Stimulated activated CD8-positive, alpha-beta memory T cell treated with anti-CD3 and anti-CD28 coated beads, Interleukin-15, amount 100 ng/mL, for 1 hour (primary cell): ENCODE measurements around the gene PPTC7.
"Not testable (repeated sequence)": the region's sequence is repeated elsewhere in the genome, so short reads cannot be mapped to it uniquely, and the experiment has no call there.

ENCODE experiments used
- DNase-seq: peaks from one replicate; pipeline ENCODE4 v3.0.0-alpha.2; 2020; ENCODE audit warnings: low read depth

The PPTC7 gene

GRCh38 chr12:110585231-110585799 lies 2.2 kb upstream of the PPTC7 start:
- DNase-seq = no peak

GRCh38 chr12:110582276-110583136 lies 612 bp downstream of the PPTC7 start:
- peak; percentile 57 for DNase-seq

DNA sequence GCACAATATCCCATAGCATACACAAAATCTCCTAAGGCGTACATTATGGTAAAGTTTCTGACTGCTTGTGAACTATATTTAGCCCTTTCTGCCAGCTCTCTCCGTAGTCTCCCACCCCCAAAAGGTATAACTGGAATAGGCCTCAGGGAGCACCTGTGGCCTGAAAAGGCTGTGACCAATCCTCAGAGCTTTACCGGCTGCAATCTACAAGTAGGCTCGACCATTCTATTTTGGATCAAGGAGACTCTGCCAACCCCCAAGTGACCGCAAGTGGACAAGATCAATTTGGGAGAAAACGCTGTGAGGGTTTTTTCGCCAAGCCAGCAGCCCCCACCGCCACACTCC lies 1.2 kb downstream of the PPTC7 start:
- no peak for DNase-seq

- DNase-seq = no peak
Measured at GRCh38 chr12:110579535-110580253, 3.4 kb downstream of the PPTC7 start.

DNA sequence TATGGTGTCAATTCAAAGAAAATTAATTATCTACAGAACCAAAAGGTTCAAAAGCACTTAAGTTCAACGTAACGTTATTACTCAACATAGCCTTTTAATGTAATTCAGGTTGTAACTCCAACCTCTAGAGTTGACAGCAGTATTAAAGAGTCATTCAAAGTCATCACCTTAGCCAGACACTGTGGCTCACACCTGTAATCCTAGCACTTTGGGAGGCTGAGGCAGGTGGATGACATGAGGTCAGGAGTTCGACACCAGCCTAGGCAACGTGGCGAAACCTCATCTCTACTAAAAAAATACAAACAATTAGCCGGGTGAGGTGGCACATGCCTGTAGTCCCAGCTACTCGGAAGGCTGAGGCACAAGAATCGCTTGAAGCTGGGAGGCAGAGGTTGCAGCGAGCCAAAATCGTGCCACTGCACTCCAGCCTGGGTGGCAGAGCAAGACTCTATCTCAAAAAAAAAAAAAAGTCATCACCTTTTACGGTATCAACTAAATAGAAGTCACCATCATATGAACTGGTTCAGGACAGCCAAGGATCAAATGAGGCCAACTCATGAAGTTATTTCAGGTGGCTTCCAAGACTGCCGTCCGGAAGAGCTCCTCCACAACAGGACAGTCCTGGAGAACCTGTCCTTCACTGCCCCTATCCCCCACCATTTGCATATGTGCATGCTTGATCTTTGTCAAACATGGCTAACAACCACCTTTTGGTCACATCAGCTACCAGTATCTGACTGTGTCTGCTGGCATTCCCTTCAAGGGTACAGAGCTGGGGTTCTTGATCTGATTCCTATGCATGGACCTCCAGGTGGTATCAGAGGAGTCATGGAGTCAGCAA lies 4.2 kb downstream of the PPTC7 start:
- DNase-seq = no peak

- DNase-seq = peak; percentile 13
Measured at GRCh38 chr12:110577864-110578693, 5.0 kb downstream of the PPTC7 start.

GRCh38 chr12:110576504-110576903 lies 6.6 kb downstream of the PPTC7 start:
- no peak for DNase-seq

DNA sequence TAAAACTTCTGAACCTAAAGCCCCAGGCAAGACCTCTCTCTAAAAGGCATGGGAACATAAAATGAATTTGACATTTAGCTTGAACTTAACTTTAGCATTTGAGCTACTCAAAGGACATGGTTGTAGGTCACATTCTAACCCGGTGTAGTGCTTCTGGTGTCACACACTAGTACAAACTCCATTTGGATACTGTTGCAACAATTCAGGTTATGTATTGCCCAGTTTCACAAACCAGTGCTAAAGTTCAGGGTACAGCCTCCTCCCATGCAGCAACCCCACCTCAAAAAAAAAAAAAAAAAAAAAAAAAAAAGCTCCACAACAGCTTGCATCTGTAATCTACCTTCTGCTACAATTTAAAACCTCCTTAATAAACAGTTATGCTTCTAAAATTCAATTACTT lies 7.8 kb downstream of the PPTC7 start:
- DNase-seq = no peak

DNA sequence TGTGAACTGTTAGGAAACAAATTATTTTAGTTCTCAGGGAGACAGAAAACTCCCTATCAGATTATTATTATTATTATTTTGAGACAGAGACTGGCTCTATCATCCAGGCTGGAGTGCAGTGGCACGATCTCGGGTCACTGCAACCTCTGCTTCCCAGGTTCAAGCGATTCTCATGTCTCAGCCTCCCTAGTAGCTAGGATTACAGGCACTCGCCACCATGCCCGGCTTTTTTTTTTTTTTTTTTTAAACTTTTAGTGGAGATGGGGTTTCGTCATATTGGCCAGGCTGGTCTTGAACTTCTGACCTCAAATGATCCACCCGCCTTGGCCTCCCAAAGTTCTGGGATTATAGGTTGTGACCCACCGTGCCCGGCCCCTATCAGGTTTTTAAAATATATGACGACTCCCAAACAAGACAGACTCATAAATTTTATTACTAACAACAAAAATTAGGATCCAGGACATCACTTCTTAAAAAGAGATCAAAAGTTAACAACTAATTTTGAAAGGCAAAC lies 8.3 kb downstream of the PPTC7 start:
- not testable (repeated sequence) for DNase-seq

GRCh38 chr12:110574044-110574443 lies 9.1 kb downstream of the PPTC7 start:
- no peak for DNase-seq

GRCh38 chr12:110570798-110571197 lies 12.3 kb downstream of the PPTC7 start:
- not testable (repeated sequence) for DNase-seq

GRCh38 chr12:110569838-110570237 lies 13.3 kb downstream of the PPTC7 start:
- not testable (repeated sequence) for DNase-seq

DNA sequence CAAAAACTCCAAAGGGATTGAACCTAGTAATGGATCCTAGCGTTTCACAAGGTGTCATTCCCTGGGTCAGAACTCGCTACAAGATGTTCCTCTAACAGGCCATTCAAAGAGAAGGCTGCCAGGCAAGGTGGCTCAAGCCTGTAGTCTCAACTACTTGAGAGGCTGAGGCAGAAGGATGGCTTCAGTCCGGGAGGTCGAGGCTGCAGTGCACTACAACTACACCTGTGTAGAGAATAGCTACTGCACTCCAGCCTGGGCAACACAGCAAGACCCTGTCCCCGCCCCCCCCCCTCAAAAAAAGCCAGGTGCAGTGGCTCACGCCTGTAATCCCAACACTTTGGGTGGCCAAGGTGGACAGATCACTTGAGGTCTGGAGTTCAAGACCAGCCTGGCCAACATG lies 14.4 kb downstream of the PPTC7 start:
- no peak for DNase-seq

DNA sequence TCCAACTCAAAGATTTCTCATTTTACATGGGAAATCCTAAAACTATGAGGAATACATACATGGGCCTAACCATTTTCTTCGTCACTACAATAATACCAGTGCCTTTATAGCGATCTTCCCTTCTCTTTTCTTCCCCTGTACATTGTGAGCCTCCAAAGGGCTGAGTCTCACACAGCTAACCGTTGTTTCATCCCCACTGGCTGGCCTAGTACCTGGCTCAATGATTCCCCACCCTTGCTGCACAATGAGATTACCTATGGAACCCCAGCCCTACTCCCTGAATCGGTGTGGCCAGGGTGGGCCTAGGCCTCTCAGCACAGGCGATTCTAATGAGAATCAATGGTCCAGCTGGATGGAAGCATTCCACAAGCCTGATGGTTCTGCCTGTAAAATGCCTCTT lies 16.1 kb downstream of the PPTC7 start:
- DNase-seq = no peak

DNA sequence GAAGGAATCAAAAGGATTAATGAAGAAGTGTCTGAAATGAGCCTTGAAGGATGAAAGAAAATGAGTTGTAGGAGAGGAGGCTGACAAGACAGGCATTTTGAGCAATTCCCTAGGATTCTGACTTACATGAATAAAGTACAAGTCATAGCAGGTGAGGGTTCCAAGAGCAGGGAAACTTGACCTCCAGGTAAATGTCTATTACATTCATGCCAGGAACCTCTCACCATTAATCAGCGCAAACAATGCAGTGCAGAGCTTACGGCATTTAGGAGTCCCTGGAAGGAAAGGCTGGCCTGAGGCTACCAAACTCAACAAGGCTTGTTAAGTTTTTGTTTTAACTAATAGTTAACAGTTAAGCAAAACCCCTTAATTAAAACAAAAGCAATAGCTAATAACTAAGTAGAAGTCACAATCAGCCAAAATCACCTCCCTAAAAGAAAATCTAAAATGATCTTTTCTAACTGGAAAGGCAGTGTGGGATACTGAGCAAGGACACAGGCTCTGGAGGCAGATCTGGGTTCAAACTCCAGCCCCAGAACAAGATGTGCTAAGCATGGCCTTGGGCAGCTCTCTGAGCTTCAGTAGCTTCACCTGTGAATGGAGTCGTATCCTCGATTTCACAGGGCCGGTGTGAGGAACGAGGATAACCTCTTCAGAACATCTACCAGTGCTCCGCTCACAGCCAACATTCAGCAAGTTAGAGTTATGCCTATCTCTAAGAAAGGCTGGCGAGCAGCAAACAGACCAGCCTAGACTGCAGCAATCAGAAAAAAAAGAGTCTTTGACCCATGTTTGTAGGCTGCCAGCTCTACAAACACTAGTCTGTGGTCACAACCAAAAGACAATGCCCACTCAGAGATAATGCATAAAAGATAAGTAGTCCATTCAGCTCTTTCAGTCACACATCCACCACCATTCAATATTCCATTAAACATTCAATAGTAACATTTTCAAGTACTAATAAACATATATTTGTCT lies 16.9 kb downstream of the PPTC7 start:
- no peak for DNase-seq

- no peak for DNase-seq
Measured at GRCh38 chr12:110564471-110564991, 18.6 kb downstream of the PPTC7 start.

GRCh38 chr12:110563702-110564470 lies 19.2 kb downstream of the PPTC7 start:
- no peak for DNase-seq

GRCh38 chr12:110562386-110562785 lies 20.7 kb downstream of the PPTC7 start:
- not testable (repeated sequence) for DNase-seq
